Uterus (tissue), 2 donors: Measurements from ENCODE around the gene STK38.

Experiments
- POLR2A ChIP-seq, 2 donors: fragments of 450-650 bp; IDR thresholded peaks; one replicate each; pipeline ENCODE4 v1.6.1; 2016; ENCODE audit warnings: antibody characterized with exemption in 2 of 2, mild to moderate bottlenecking in 1 of 2, moderate library complexity in 1 of 2
- TF ChIP-seq, protein P1 (sequence below), 4 experiments: fragments of 200-600 bp in 2 of 4; fragments of 450-650 bp in 2 of 4; sonication (generic) in 2 of 4; IDR thresholded peaks; one replicate each; pipeline ENCODE4 v1.5.1; 2016 to 2019; ENCODE audit warnings: antibody characterized with exemption in 4 of 4, mild to moderate bottlenecking in 2 of 4, moderate library complexity in 1 of 4

DNA sequence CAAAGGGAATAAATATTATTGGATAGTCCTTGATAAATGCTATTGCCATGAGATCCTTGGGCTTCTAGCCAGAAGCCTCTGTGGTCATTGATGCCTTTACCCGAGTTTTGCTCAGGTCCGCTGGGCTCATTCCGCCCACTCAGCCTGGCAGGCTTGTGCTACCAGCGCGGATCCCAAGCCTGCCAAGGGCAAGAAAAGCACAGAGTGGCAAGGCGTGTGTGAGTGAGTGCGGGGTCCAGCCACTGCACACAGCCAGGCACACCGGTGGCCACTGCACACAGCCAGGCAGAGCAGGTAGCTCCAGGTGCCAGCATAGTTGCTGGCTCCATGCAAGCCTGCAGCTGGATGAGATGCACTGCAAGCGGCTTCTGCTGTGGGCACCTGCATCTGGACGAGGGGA is 38.7 kb downstream of the STK38 start:
- TF ChIP-seq, protein P1, sequence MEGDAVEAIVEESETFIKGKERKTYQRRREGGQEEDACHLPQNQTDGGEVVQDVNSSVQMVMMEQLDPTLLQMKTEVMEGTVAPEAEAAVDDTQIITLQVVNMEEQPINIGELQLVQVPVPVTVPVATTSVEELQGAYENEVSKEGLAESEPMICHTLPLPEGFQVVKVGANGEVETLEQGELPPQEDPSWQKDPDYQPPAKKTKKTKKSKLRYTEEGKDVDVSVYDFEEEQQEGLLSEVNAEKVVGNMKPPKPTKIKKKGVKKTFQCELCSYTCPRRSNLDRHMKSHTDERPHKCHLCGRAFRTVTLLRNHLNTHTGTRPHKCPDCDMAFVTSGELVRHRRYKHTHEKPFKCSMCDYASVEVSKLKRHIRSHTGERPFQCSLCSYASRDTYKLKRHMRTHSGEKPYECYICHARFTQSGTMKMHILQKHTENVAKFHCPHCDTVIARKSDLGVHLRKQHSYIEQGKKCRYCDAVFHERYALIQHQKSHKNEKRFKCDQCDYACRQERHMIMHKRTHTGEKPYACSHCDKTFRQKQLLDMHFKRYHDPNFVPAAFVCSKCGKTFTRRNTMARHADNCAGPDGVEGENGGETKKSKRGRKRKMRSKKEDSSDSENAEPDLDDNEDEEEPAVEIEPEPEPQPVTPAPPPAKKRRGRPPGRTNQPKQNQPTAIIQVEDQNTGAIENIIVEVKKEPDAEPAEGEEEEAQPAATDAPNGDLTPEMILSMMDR (IDR thresholded peaks at IDR 0.05): no peak
- no peak for TF ChIP-seq POLR2A (IDR thresholded peaks at IDR 0.05)
